Measurements from ENCODE around the gene IFT20.

The IFT20 gene

DNA sequence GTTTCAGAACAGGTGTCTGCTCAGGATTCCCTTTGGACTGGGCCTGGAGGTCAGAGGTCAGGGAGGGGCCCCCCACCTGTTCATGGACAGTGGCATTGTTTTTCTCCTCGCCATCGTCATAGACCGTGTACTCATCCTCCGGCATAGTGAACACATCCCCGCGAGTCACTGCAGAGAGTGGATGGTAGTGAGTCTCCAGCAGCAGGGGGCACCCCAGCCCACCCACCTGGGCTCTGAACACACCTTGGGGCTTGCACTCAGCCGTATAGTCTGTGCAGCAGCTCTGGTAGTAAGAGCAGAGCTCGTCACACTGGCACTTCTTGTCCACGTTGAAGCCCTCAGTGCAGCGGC is 34.4 kb upstream of the IFT20 start:
- no peak for ATAC-seq
- TF ChIP-seq POU6F1 (CRISPR knock-in tag; IDR thresholded peaks at IDR 0.05; ENCODE audit: borderline replicate concordance, low read depth) (no peak), ZNF70 (CRISPR knock-in tag; IDR thresholded peaks at IDR 0.05) (no peak), ZFP3 (CRISPR knock-in tag; IDR thresholded peaks at IDR 0.05) (no peak), PPARA (CRISPR knock-in tag; IDR thresholded peaks at IDR 0.05; ENCODE audit: borderline replicate concordance) (no peak), ZC3H10 (CRISPR knock-in tag; IDR thresholded peaks at IDR 0.05) (no peak), BACH2 (CRISPR knock-in tag; IDR thresholded peaks at IDR 0.05; ENCODE audit: borderline replicate concordance) (no peak), ARNTL (CRISPR knock-in tag; IDR thresholded peaks at IDR 0.05; ENCODE audit: borderline replicate concordance, low read depth) (no peak), RARB (CRISPR knock-in tag; IDR thresholded peaks at IDR 0.05) (no peak), OSR1 (CRISPR knock-in tag; IDR thresholded peaks at IDR 0.05) (no peak)

GRCh38 chr17:28368915-28369683 is 33.8 kb upstream of the IFT20 start:
- ATAC-seq: no peak
- TF ChIP-seq SNAI2 (CRISPR knock-in tag; IDR thresholded peaks at IDR 0.05): no peak
- no peak for TF ChIP-seq RARB (CRISPR knock-in tag; IDR thresholded peaks at IDR 0.05)
- TF ChIP-seq OSR1 (CRISPR knock-in tag; IDR thresholded peaks at IDR 0.05): no peak

DNA sequence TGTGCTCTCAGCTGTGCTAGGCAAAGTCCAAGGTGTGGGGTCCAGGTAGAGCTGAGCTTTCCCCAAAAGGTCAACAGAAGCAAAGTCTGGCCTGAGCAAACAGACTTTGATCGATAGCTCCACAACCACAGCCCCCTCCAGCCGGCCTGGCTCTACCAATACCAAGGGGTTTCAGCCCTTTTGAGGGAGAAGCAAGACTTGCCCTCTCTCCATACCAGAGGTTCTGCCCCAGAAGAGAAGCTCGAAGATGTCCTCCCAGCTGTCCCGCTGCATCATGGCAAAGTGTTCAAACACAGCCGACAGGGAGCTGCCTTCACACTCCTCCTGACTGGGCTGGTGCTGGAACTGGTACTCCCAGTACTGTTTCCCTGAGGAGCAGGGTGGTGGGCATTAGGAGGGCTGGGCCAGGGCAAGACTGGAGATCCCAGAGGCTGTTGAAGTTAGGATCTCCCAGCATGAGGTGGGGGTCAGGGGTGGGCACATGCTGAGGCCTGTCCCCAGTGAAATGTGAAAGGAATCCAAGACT is 33.1 kb upstream of the IFT20 start:
- no peak for ATAC-seq
- TF ChIP-seq RARB (CRISPR knock-in tag; IDR thresholded peaks at IDR 0.05) (no peak), TOX (CRISPR knock-in tag; IDR thresholded peaks at IDR 0.05; ENCODE audit: borderline replicate concordance) (no peak), SNAI2 (CRISPR knock-in tag; IDR thresholded peaks at IDR 0.05) (no peak), GLIS3 (CRISPR knock-in tag; IDR thresholded peaks at IDR 0.05) (no peak), ZC3H10 (CRISPR knock-in tag; IDR thresholded peaks at IDR 0.05) (no peak), ZNF70 (CRISPR knock-in tag; IDR thresholded peaks at IDR 0.05) (no peak), TCF4 (CRISPR knock-in tag; IDR thresholded peaks at IDR 0.05; ENCODE audit: borderline replicate concordance) (no peak), ZNF565 (CRISPR knock-in tag; conservative IDR thresholded peaks at IDR 0.05; ENCODE audit: low read depth) (no peak), CSDC2 (CRISPR knock-in tag; IDR thresholded peaks at IDR 0.05) (no peak), ZFP3 (CRISPR knock-in tag; IDR thresholded peaks at IDR 0.05) (no peak), ESRRG (CRISPR knock-in tag; IDR thresholded peaks at IDR 0.05) (no peak), PATZ1 (CRISPR knock-in tag; IDR thresholded peaks at IDR 0.05; ENCODE audit: borderline replicate concordance) (no peak), POU6F1 (CRISPR knock-in tag; IDR thresholded peaks at IDR 0.05; ENCODE audit: borderline replicate concordance, low read depth) (no peak), ISL1 (CRISPR knock-in tag; IDR thresholded peaks at IDR 0.05) (no peak), PPARA (CRISPR knock-in tag; IDR thresholded peaks at IDR 0.05; ENCODE audit: borderline replicate concordance) (no peak), OSR1 (CRISPR knock-in tag; IDR thresholded peaks at IDR 0.05) (no peak)
- TF ChIP-seq, protein P1, sequence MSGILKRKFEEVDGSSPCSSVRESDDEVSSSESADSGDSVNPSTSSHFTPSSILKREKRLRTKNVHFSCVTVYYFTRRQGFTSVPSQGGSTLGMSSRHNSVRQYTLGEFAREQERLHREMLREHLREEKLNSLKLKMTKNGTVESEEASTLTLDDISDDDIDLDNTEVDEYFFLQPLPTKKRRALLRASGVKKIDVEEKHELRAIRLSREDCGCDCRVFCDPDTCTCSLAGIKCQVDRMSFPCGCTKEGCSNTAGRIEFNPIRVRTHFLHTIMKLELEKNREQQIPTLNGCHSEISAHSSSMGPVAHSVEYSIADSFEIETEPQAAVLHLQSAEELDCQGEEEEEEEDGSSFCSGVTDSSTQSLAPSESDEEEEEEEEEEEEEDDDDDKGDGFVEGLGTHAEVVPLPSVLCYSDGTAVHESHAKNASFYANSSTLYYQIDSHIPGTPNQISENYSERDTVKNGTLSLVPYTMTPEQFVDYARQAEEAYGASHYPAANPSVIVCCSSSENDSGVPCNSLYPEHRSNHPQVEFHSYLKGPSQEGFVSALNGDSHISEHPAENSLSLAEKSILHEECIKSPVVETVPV (CRISPR knock-in tag; IDR thresholded peaks at IDR 0.05): no peak

DNA sequence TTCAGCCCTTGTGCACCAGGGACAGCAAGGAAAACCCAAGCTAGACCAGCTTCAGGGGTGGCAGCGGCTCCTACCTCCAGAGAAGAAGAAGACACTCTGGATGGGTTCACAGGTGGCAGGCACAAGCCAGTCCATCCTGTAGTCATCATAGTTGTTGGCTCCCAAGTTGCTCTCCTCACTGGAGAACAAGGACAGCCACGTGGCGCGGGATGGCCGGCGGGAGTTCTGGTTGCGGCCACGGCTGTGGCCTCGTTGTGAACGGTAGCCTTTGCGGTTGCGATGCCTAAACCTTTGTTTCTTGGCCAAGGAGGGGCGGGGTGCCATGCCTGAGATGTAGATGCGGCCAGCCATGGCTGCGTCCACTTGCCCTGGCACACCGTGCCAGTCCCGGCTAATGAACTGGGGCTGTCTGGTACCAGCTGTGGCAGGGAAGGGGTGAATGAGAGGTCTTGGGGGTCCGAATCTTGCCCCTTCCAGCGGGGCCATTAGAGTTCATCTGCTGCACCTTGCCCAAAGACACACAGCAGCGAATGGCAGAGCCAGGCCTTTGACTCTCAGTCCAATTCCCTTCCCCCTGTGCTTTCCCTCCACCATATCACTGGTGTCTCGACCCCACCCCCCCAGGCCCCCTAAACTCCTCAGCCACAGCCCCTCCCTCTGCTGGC is 32.5 kb upstream of the IFT20 start:
- no peak for ATAC-seq
- no peak for TF ChIP-seq RARB (CRISPR knock-in tag; IDR thresholded peaks at IDR 0.05)
- no peak for TF ChIP-seq ZNF70 (CRISPR knock-in tag; IDR thresholded peaks at IDR 0.05)
- TF ChIP-seq BACH2 (CRISPR knock-in tag; IDR thresholded peaks at IDR 0.05; ENCODE audit: borderline replicate concordance): no peak
- TF ChIP-seq ZNF565 (CRISPR knock-in tag; conservative IDR thresholded peaks at IDR 0.05; ENCODE audit: low read depth): no peak
- TF ChIP-seq ZNF8 (CRISPR knock-in tag; IDR thresholded peaks at IDR 0.05): no peak
- no peak for TF ChIP-seq ZC3H10 (CRISPR knock-in tag; IDR thresholded peaks at IDR 0.05)
- no peak for TF ChIP-seq GLIS3 (CRISPR knock-in tag; IDR thresholded peaks at IDR 0.05)
- no peak for TF ChIP-seq PATZ1 (CRISPR knock-in tag; IDR thresholded peaks at IDR 0.05; ENCODE audit: borderline replicate concordance)
- TF ChIP-seq, protein P1 (CRISPR knock-in tag; IDR thresholded peaks at IDR 0.05): no peak
- TF ChIP-seq ESRRG (CRISPR knock-in tag; IDR thresholded peaks at IDR 0.05): no peak
- TF ChIP-seq CSDC2 (CRISPR knock-in tag; IDR thresholded peaks at IDR 0.05): no peak
- no peak for TF ChIP-seq ZFP3 (CRISPR knock-in tag; IDR thresholded peaks at IDR 0.05)
- no peak for TF ChIP-seq ARNTL (CRISPR knock-in tag; IDR thresholded peaks at IDR 0.05; ENCODE audit: borderline replicate concordance, low read depth)
- TF ChIP-seq PPARA (CRISPR knock-in tag; IDR thresholded peaks at IDR 0.05; ENCODE audit: borderline replicate concordance): no peak

Data from SK-N-SH treated with all-trans-retinoic acid at 6 μM for 48 hours (cell line).